OCI-LY1 (cell line): ENCODE measurements around the gene FPR2.

Experiments used
- H2AFZ ChIP-seq: fragments of 200-600 bp; sonication (generic), shearing (Covaris generic); 2 replicates; pipeline ENCODE4 v1.6.0; 2014; ENCODE audit warnings: antibody characterized with exemption, mild to moderate bottlenecking, low read length
- H3F3A ChIP-seq: fragments of 200-600 bp; sonication (generic), shearing (Covaris generic); 2 replicates; pipeline ENCODE4 v1.6.0; 2014; ENCODE audit warnings: mild to moderate bottlenecking, antibody characterized with exemption, low read length, moderate library complexity; ENCODE audit not compliant: insufficient read depth
- H3K27ac ChIP-seq: fragments of 200-600 bp; sonication (generic); 2 replicates; pipeline ENCODE4 v1.5.1; 2014; ENCODE audit warnings: low read length, mixed run types, mild to moderate bottlenecking, low read depth; ENCODE audit not compliant: poor library complexity, severe bottlenecking
- H3K27me3 ChIP-seq: fragments of 200-600 bp; sonication (generic); 2 replicates; pipeline ENCODE4 v1.6.0; 2014; ENCODE audit warnings: antibody characterized with exemption, mild to moderate bottlenecking, low read length, moderate library complexity; ENCODE audit not compliant: insufficient read depth
- H3K36me3 ChIP-seq: fragments of 200-600 bp; sonication (generic); 2 replicates; pipeline ENCODE4 v1.6.1; 2014; ENCODE audit warnings: mild to moderate bottlenecking, antibody characterized with exemption, low read length, moderate library complexity, mixed read lengths; ENCODE audit not compliant: insufficient read depth
- H3K4me1 ChIP-seq: fragments of 200-600 bp; sonication (generic); 2 replicates; pipeline ENCODE4 v1.5.1; 2014; ENCODE audit warnings: mild to moderate bottlenecking, low read length, moderate library complexity; ENCODE audit not compliant: insufficient read depth, severe bottlenecking
- H3K4me2 ChIP-seq: fragments of 200-600 bp; sonication (generic), shearing (Covaris generic); 2 replicates; pipeline ENCODE4 v1.6.1; 2014; ENCODE audit warnings: low read length
- H3K4me3 ChIP-seq: fragments of 200-600 bp; sonication (generic); 2 replicates; pipeline ENCODE4 v1.5.1; 2014; ENCODE audit warnings: low read length, low read depth, mild to moderate bottlenecking, mixed read lengths; ENCODE audit not compliant: poor library complexity, severe bottlenecking
- H3K79me2 ChIP-seq: fragments of 200-600 bp; shearing (Covaris generic); 2 replicates; pipeline ENCODE4 v1.6.1; 2016; ENCODE audit warnings: mixed run types, low read length, mixed read lengths; ENCODE audit not compliant: insufficient read depth
- H3K9ac ChIP-seq: fragments of 200-600 bp; sonication (generic), shearing (Covaris generic); 2 replicates; pipeline ENCODE4 v1.6.1; 2014; ENCODE audit warnings: mild to moderate bottlenecking, low read length, mixed read lengths
- H3K9me2 ChIP-seq: fragments of 200-600 bp; sonication (generic), shearing (Covaris generic); 2 replicates; pipeline ENCODE4 v1.6.1; 2014; ENCODE audit warnings: low read depth, mild to moderate bottlenecking, low read length, mixed read lengths
- H3K9me3 ChIP-seq: fragments of 200-600 bp; shearing (Covaris generic); 2 replicates; pipeline ENCODE4 v1.6.1; 2014; ENCODE audit warnings: low read length, mixed read lengths
- H4K20me1 ChIP-seq: fragments of 200-600 bp; sonication (generic), shearing (Covaris generic); 2 replicates; pipeline ENCODE4 v1.6.0; 2016; ENCODE audit warnings: mild to moderate bottlenecking, low read length; ENCODE audit not compliant: insufficient read depth
- CTCF ChIP-seq: fragments of 200-600 bp; sonication (generic), shearing (Covaris generic); IDR thresholded peaks from 2 replicates; pipeline ENCODE4 v1.5.1; 2017; ENCODE audit warnings: mild to moderate bottlenecking, antibody characterized with exemption, low read length, moderate library complexity, mixed read lengths
- EZH2 ChIP-seq: fragments of 200-600 bp; sonication (generic), shearing (Covaris generic); IDR thresholded peaks from 2 replicates; pipeline ENCODE4 v1.8.0; 2017; ENCODE audit warnings: borderline replicate concordance, mixed run types, mild to moderate bottlenecking, antibody characterized with exemption, low read length, moderate library complexity, mixed read lengths

Gene FPR2

GRCh38 chr19:51754770-51755169, 6.2 kb upstream of the FPR2 start:
- H3K4me2 ChIP-seq = no peak overlapping the region
- H3K36me3 ChIP-seq = no peaks in the 10 kb centered on the region
- H3K27ac ChIP-seq = no peak overlapping the region
- H3K4me1 ChIP-seq = no peaks in the 10 kb centered on the region
- H3K27me3 ChIP-seq = no peaks in the 10 kb centered on the region
- H3K9ac ChIP-seq = no peak overlapping the region
- H3K4me3 ChIP-seq = no peak overlapping the region
- no peak for TF ChIP-seq EZH2
- no peak for TF ChIP-seq CTCF
- no peaks in the 10 kb centered on the region for H3F3A ChIP-seq
- no peak overlapping the region for H2AFZ ChIP-seq
- no peaks in the 10 kb centered on the region for H3K79me2 ChIP-seq
- H3K9me3 ChIP-seq = no peaks in the 10 kb centered on the region
- H4K20me1 ChIP-seq = no peaks in the 10 kb centered on the region
- H3K9me2 ChIP-seq = no peaks in the 10 kb centered on the region

- Histone ChIP-seq H2AFZ (no peak overlapping the region), H3F3A (no peaks in the 10 kb centered on the region), H3K4me2 (no peak overlapping the region), H3K27me3 (no peaks in the 10 kb centered on the region), H3K79me2 (no peaks in the 10 kb centered on the region), H3K36me3 (no peaks in the 10 kb centered on the region), H3K4me3 (no peak overlapping the region), H3K9ac (no peak overlapping the region), H3K9me3 (no peaks in the 10 kb centered on the region), H3K9me2 (no peaks in the 10 kb centered on the region), H4K20me1 (no peaks in the 10 kb centered on the region), H3K27ac (no peak overlapping the region), H3K4me1 (no peaks in the 10 kb centered on the region)
- TF ChIP-seq CTCF (no peak), EZH2 (no peak)
Measured at GRCh38 chr19:51755571-51755970, 5.4 kb upstream of the FPR2 start.

GRCh38 chr19:51761696-51762095, 716 bp downstream of the FPR2 start:
- no peaks in the 10 kb centered on the region for H3K9me2 ChIP-seq
- H2AFZ ChIP-seq = no peak overlapping the region
- no peaks in the 10 kb centered on the region for H3K9me3 ChIP-seq
- TF ChIP-seq EZH2 (no peak), CTCF (no peak)
- H3K36me3 ChIP-seq = no peaks in the 10 kb centered on the region
- no peaks in the 10 kb centered on the region for H3F3A ChIP-seq
- H4K20me1 ChIP-seq = no peaks in the 10 kb centered on the region
- H3K4me3 ChIP-seq = no peak overlapping the region
- H3K4me1 ChIP-seq = no peaks in the 10 kb centered on the region
- no peaks in the 10 kb centered on the region for H3K27me3 ChIP-seq
- no peak overlapping the region for H3K4me2 ChIP-seq
- H3K79me2 ChIP-seq = no peaks in the 10 kb centered on the region
- H3K9ac ChIP-seq = no peak overlapping the region
- H3K27ac ChIP-seq = no peak overlapping the region
